ENCODE results near the gene DHX57.

DNA sequence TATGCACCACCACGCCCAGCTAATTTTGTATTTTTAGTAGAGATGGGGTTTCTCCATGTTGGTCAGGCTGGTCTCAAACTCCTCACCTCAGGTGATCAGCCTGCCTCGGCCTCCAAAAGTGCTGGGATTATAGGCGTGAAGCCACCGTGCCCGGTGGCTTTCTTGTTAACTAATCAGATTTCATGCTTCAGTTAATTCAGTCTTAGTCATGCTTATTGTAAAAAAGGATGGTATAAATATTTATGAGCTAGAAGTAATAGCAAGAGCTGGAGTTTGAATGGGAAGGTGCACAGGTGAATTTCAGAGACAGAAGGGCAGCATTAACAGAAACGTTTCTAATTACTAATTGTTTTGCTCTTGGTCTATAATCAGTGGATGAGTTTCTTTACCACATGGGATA, 87.4 kb downstream of the DHX57 start:
- TF ChIP-seq, protein P1, sequence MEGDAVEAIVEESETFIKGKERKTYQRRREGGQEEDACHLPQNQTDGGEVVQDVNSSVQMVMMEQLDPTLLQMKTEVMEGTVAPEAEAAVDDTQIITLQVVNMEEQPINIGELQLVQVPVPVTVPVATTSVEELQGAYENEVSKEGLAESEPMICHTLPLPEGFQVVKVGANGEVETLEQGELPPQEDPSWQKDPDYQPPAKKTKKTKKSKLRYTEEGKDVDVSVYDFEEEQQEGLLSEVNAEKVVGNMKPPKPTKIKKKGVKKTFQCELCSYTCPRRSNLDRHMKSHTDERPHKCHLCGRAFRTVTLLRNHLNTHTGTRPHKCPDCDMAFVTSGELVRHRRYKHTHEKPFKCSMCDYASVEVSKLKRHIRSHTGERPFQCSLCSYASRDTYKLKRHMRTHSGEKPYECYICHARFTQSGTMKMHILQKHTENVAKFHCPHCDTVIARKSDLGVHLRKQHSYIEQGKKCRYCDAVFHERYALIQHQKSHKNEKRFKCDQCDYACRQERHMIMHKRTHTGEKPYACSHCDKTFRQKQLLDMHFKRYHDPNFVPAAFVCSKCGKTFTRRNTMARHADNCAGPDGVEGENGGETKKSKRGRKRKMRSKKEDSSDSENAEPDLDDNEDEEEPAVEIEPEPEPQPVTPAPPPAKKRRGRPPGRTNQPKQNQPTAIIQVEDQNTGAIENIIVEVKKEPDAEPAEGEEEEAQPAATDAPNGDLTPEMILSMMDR (IDR thresholded peaks at IDR 0.05; ENCODE audit: insufficient read depth, low read length, poor library complexity, severe bottlenecking) = no peak
- no peak for TF ChIP-seq EZH2phosphoT487 (conservative IDR thresholded peaks at IDR 0.05; ENCODE audit: low read length)
